Tibial nerve (tissue), 4 donors: ENCODE results near the gene KCTD14. TPM values are rescaled to one million over a fixed set of nuclear protein-coding genes. Genes with fewer than 3 reads are reported as not detected.
A peak's percentile ranks its signal among the peaks of the same experiment; 100 is the strongest.
"Not testable (repeated sequence)": the region's sequence is repeated elsewhere in the genome, so short reads cannot be mapped to it uniquely, and the experiment has no call there.

Experiments
- DNase-seq, 2 donors: peaks; one replicate each; pipeline ENCODE4 v3.0.0-alpha.2; 2019; ENCODE audit warnings: low spot score in 2 of 2
- H3K27ac ChIP-seq, 4 donors: fragments of 200-600 bp; sonication (generic) in 3 of 4; one replicate each; pipeline ENCODE4 v1.5.1; 2017 to 2019; ENCODE audit warnings: mild to moderate bottlenecking in 1 of 4
- H3K27me3 ChIP-seq, 2 donors: fragments of 200-600 bp; sonication (generic) in 1 of 2; one replicate each; pipeline versions ENCODE4 v1.5.1 to v1.6.0; 2017 to 2019
- H3K36me3 ChIP-seq, 3 donors: fragments of 200-600 bp; sonication (generic); one replicate each; pipeline ENCODE4 v1.5.1; 2018 to 2019
- H3K4me1 ChIP-seq, 4 donors: fragments of 200-600 bp; sonication (generic) in 3 of 4; one replicate each; pipeline ENCODE4 v1.5.1; 2017 to 2019
- H3K4me3 ChIP-seq, 4 donors: fragments of 200-600 bp; sonication (generic) in 3 of 4; one replicate each; pipeline ENCODE4 v1.5.1; 2017 to 2019; ENCODE audit warnings: mild to moderate bottlenecking in 1 of 4, moderate library complexity in 1 of 4
- H3K9me3 ChIP-seq, 4 donors: fragments of 200-600 bp; sonication (generic) in 3 of 4; one replicate each; pipeline ENCODE4 v1.5.1; 2017 to 2019
- EP300 ChIP-seq, 2 donors: sonication (generic); formaldehyde crosslinking; IDR thresholded peaks; one replicate each; pipeline ENCODE4 v1.6.1; 2017; ENCODE audit warnings: antibody characterized with exemption in 2 of 2, mild to moderate bottlenecking in 1 of 2
- POLR2A ChIP-seq, 2 donors: fragments of 450-650 bp; IDR thresholded peaks; one replicate each; pipeline ENCODE4 v1.6.1; 2017; ENCODE audit warnings: antibody characterized with exemption in 2 of 2, mild to moderate bottlenecking in 2 of 2, moderate library complexity in 2 of 2
- WGBS, 2 donors: methylation state at CpG; one replicate each; pipeline ENCODE4 v1.1.5; 2018; 5-methylcytosine and 5-hydroxymethylcytosine counted together
- total RNA-seq, 4 donors: library from RNA; depleted of rRNA; stranded (reverse); fragments of >200 nt; gene quantifications; one replicate each; pipeline ENCODE4 v1.1.0, GENCODE V29; 2016
- TF ChIP-seq, protein P1 (sequence below), 5 experiments: fragments of 200-600 bp in 3 of 5; fragments of 450-650 bp in 2 of 5; sonication (generic) in 3 of 5; IDR thresholded peaks; one replicate each; pipeline ENCODE4 v1.5.1; 2016 to 2019; ENCODE audit warnings: antibody characterized with exemption in 5 of 5, mild to moderate bottlenecking in 3 of 5, moderate library complexity in 2 of 5

KCTD14 gene
- total RNA-seq, 4 donors from 2014 or later, result 2.5 to 6.0 (median 3.4) TPM

DNA sequence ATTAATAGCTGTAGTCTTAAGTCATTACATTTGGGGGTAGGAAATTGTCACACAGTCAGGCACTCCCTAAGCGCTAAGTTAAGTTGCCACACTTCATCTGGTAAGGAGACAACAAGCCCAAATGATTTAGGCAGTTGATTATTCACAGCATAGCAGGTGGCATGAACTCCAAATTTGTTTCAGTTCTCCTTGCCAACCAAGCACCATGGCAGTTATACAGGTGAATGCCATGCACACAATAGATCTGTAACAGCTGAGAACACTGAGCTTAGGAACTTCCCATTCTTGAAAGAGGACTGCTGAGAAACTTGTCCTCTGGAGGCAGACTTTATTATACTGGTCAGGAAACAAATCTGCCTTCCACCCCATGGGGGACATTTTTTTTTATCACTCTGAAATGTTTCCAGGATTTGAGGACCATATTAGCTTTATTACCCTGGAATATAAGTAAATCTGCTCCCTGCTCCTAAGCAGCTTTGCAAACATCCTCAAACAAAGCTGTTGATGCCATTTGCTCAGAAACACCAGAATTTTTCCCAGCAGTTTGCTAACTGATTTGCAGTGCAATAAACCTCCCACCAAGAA, 23.5 kb downstream of the KCTD14 start:
- TF ChIP-seq POLR2A (IDR thresholded peaks at IDR 0.05) (no peak), EP300 (IDR thresholded peaks at IDR 0.05) (no peak)
- WGBS, 2 donors, result 87 to 100% methylated on average over 1 of the region's 1 CpG
- no peaks in the 10 kb centered on the region for H3K36me3 ChIP-seq
- no peaks in the 10 kb centered on the region for H3K27me3 ChIP-seq
- H3K4me1 ChIP-seq, result peaks cover 0 to 8% (median 3%) of the 10 kb centered on the region in 4 donors
- no peak overlapping the region for H3K27ac ChIP-seq
- DNase-seq, result no peak
- H3K9me3 ChIP-seq, result no peaks in the 10 kb centered on the region
- no peak overlapping the region for H3K4me3 ChIP-seq

DNA sequence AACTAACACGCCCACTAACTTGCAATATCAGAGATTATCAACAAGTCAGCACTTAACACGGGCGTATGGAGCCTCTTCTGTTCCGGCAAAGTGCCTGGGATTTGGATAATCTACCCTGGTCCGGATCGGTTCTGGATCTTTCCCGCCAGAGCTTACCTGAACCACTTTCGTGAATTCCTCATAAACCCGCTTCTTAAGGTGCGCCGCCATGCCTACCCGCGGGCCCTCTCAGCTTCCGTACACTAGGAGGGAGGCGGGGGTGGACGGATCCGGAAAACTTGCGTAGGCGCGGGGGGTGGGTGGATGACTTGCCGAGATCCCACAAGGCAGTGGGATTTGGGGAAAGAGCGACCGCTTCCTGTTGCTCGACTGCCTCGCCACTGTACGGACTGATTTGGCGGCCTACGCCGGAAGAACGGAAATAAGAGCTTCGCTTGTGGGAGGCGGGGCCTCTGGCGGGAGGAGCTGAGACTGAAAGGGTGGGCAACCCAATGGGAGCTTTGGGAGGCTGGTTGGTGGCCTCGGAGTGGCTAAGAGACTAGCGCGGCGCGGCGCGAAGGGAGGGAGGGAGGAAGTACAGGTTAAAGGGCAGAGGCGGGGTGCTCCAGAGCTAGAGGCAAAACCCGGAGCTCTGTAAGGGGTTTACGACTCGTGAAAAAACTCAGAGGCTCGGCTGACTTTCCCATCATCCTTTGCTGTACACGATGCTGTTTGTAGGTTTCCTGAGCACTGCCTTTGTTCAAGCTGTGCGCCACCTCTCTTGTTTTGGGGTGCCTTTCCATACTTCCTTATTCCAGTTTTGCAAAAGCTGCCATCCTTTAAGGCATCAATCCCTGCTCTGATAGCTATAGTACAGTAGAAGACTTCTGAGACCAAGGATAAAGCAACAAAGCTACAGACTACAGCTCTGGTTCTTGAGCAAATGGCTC, 28.4 kb downstream of the KCTD14 start, which contains the start of gene INTS4:
INTS4 (minus strand) TSS at position 235 of the 929 bp plus-strand sequence; CDS start at position 210, 25 bp downstream.
- no peaks in the 10 kb centered on the region for H3K27me3 ChIP-seq
- peak; percentile 96 to 97 for DNase-seq
- peak within 1 kb of the TSS; percentile 46 to 72 (median 66) for H3K4me3 ChIP-seq
- WGBS, 2 donors, result 0 to 1% methylated on average over 47 of the region's 47 CpGs
- no peaks in the 10 kb centered on the region for H3K9me3 ChIP-seq
- TF ChIP-seq POLR2A (IDR thresholded peaks at IDR 0.05), result peak; percentile 44 to 73
- TF ChIP-seq, protein P1, sequence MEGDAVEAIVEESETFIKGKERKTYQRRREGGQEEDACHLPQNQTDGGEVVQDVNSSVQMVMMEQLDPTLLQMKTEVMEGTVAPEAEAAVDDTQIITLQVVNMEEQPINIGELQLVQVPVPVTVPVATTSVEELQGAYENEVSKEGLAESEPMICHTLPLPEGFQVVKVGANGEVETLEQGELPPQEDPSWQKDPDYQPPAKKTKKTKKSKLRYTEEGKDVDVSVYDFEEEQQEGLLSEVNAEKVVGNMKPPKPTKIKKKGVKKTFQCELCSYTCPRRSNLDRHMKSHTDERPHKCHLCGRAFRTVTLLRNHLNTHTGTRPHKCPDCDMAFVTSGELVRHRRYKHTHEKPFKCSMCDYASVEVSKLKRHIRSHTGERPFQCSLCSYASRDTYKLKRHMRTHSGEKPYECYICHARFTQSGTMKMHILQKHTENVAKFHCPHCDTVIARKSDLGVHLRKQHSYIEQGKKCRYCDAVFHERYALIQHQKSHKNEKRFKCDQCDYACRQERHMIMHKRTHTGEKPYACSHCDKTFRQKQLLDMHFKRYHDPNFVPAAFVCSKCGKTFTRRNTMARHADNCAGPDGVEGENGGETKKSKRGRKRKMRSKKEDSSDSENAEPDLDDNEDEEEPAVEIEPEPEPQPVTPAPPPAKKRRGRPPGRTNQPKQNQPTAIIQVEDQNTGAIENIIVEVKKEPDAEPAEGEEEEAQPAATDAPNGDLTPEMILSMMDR (IDR thresholded peaks at IDR 0.05), result peak in 2 of 5 experiments; percentile 2 to 46
- peak; percentile 57 to 94 for TF ChIP-seq EP300 (IDR thresholded peaks at IDR 0.05)
- peaks cover 0 to 21% (median 0%) of the 10 kb centered on the region in 3 donors for H3K36me3 ChIP-seq
- H3K27ac ChIP-seq, result peak within 1 kb of the TSS; percentile 65 to 89 (median 78)
- H3K4me1 ChIP-seq, result peaks cover 0 to 33% (median 14%) of the 10 kb centered on the region in 4 donors

DNA sequence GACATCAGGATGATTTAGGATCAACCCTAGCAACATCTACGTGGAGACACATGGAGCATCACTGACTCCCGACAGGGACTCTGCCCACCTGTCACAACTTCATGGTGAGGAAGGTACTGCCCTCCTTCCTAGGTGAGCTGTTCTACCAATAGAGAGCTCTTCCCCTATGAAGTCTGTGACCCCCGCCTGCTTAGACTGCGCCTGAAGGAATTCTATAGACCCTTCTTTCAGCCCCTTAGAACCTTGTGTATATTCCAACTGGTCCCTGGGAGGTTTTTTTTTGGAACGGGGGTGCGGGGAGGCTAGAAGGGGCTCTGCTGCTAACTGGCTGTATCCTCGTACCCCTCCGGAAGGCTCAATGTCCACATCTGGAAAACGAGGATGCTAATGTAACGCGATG, 29.2 kb downstream of the KCTD14 start:
- no peak for DNase-seq
- H3K4me1 ChIP-seq, result peaks cover 0 to 33% (median 14%) of the 10 kb centered on the region in 4 donors
- H3K9me3 ChIP-seq, result no peaks in the 10 kb centered on the region
- 4 to 5% methylated on average over 11 of the region's 11 CpGs for WGBS, 2 donors
- peak overlapping the region in 3 of 4 donors; percentile 63 to 83 (median 74) for H3K27ac ChIP-seq
- peaks cover 0 to 29% (median 0%) of the 10 kb centered on the region in 3 donors for H3K36me3 ChIP-seq
- H3K27me3 ChIP-seq, result no peaks in the 10 kb centered on the region
- no peak for TF ChIP-seq POLR2A (IDR thresholded peaks at IDR 0.05)
- peak overlapping the region; percentile 46 to 72 (median 66) for H3K4me3 ChIP-seq

DNA sequence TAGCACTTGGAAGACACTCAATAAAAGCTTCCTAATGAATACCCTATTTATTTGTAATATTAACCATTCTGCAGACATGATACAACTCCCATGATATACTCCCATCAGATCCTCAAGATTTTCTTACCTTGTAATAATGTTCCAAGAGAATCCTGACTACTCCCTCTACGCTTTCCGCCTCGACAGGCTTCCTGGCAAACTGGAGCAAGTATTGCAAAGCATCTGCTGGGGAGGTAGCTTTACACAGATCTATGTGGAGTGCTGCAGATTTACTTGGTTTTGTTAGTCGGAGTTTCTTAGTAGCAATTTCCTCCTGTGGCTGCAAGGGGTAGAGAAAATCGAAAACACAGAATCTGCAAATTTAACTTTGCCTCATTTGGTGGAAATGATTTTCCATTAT, 32.1 kb downstream of the KCTD14 start:
- Histone ChIP-seq H3K4me1 (peaks cover 0 to 33% (median 14%) of the 10 kb centered on the region in 4 donors), H3K27ac (no peak overlapping the region), H3K4me3 (no peak overlapping the region), H3K9me3 (no peaks in the 10 kb centered on the region), H3K36me3 (peaks cover 3 to 58% (median 3%) of the 10 kb centered on the region in 3 donors), H3K27me3 (no peaks in the 10 kb centered on the region)
- WGBS, 2 donors, result 93 to 96% methylated on average over 5 of the region's 5 CpGs
- no peak for DNase-seq
- no peak for TF ChIP-seq POLR2A (IDR thresholded peaks at IDR 0.05)
- TF ChIP-seq, protein P1 (IDR thresholded peaks at IDR 0.05), result no peak

DNA sequence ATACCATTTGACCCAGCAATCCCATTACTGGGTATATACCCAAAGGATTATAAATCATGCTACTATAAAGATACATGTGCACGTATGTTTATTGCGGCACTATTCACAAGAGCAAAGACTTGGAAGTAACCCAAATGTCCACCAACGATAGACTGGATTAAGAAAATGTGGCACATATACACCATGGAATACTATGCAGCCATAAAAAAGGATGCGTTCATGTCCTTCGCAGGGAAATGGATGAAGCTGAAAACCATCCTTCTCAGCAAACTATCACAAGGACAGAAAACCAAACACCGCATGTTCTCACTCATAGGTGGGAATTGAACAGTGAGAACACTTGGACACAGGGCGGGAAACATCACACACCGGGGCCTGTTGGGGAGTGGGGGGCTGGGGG, 36.6 kb downstream of the KCTD14 start:
- H3K4me1 ChIP-seq, H3K4me3 ChIP-seq, H3K27me3 ChIP-seq, H3K9me3 ChIP-seq, H3K27ac ChIP-seq, DNase-seq: not testable (repeated sequence)
- 96 to 98% methylated on average over 8 of the region's 8 CpGs for WGBS, 2 donors
- H3K36me3 ChIP-seq, result peaks cover 3 to 67% (median 3%) of the 10 kb centered on the region in 3 donors

DNA sequence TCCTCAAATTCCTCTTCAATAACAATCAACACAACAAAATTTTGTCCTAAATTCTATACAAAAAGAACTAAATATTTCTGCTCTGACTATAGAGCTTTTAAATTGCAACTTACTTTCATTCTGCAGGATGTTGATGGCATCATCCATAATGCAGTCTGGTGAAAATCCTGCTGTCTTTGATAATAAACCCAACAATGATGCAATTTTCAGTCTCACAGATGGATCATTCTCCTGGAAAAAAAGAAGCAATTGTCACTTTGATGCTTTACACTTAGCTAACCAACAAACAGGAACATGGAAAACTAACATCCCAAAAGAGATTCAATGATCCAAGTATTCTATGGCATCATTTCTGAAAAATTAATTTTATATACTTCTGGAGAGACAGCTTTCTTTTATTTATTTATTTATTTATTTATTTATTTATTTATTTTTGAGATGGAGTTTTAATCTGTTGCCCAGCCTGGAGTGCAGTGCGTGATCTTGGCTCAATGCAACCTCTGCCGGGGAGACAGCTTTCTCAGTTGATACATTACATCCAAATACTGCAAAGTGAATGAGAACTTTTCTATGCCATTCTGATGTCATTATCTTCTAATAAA, 41.6 kb downstream of the KCTD14 start:
- H3K9me3 ChIP-seq, result no peaks in the 10 kb centered on the region
- peaks cover 0 to 56% (median 20%) of the 10 kb centered on the region in 3 donors for H3K36me3 ChIP-seq
- H3K27me3 ChIP-seq, result no peaks in the 10 kb centered on the region
- DNase-seq, result no peak
- no peak overlapping the region for H3K4me3 ChIP-seq
- no peak for TF ChIP-seq POLR2A (IDR thresholded peaks at IDR 0.05)
- no peak for TF ChIP-seq EP300 (IDR thresholded peaks at IDR 0.05)
- TF ChIP-seq, protein P1 (IDR thresholded peaks at IDR 0.05), result no peak
- no peak overlapping the region for H3K27ac ChIP-seq
- peaks cover 0 to 8% (median 3%) of the 10 kb centered on the region in 4 donors for H3K4me1 ChIP-seq
- 59 to 74% methylated on average over 2 of the region's 2 CpGs for WGBS, 2 donors
